Measurements from ENCODE around the gene GSTM4. TPM values are rescaled to one million over a fixed set of nuclear protein-coding genes. Genes with fewer than 3 reads are reported as not detected.

The GSTM4 gene
- polyA plus RNA-seq, 1 donor from 2014 or later, result 0.71 TPM

DNA sequence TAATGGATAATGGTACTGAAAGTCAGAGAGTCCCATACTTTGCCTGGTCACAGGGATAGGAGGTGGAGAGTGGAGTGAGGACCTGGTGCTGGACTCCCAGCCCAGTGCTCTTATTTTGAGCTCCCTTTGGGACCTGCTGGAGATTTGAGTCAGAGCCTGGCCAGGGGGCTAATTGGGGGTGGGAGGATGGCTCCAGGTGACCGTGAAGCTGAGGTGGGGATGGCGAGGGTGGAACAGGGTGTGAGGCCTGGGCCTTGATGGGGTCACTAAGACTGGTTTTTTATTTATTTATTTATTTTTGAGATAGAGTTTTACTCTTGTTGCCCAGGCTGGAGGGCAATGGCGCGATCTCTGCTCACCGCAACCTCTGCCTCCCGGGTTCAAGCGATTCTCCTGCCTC lies 18.5 kb upstream of the GSTM4 start:
- Histone ChIP-seq H2AFZ (ENCODE audit: low read depth, low read length) (no peak overlapping the region), H3K9me3 (ENCODE audit: low read length) (no peaks in the 10 kb centered on the region), H3K9ac (ENCODE audit: low read length) (no peak overlapping the region), H3K9me2 (ENCODE audit: insufficient read depth, low read length) (no peaks in the 10 kb centered on the region), H3K4me3 (ENCODE audit: low read length) (no peak overlapping the region), H3K27ac (ENCODE audit: low read length) (no peak overlapping the region), H3K79me2 (replicated peaks; ENCODE audit: insufficient read depth, low read length) (no peaks in the 10 kb centered on the region), H3F3A (ENCODE audit: insufficient read depth, low read length, poor library complexity, severe bottlenecking) (no peaks in the 10 kb centered on the region), H4K20me1 (ENCODE audit: insufficient read depth) (no peaks in the 10 kb centered on the region), H3K4me2 (ENCODE audit: low read length) (no peak overlapping the region), H3K36me3 (ENCODE audit: insufficient read depth, low read length) (no peaks in the 10 kb centered on the region), H3K27me3 (ENCODE audit: insufficient read depth, low read depth, low read length) (no peaks in the 10 kb centered on the region)
- TF ChIP-seq SMC3 (conservative IDR thresholded peaks at IDR 0.05; ENCODE audit: poor library complexity) (no peak), MXI1 (conservative IDR thresholded peaks at IDR 0.05; ENCODE audit: poor library complexity, severe bottlenecking) (no peak), RAD21 (conservative IDR thresholded peaks at IDR 0.05) (no peak), TAF1 (IDR thresholded peaks at IDR 0.05; ENCODE audit: low read depth) (no peak)
- TF ChIP-seq, protein P1, sequence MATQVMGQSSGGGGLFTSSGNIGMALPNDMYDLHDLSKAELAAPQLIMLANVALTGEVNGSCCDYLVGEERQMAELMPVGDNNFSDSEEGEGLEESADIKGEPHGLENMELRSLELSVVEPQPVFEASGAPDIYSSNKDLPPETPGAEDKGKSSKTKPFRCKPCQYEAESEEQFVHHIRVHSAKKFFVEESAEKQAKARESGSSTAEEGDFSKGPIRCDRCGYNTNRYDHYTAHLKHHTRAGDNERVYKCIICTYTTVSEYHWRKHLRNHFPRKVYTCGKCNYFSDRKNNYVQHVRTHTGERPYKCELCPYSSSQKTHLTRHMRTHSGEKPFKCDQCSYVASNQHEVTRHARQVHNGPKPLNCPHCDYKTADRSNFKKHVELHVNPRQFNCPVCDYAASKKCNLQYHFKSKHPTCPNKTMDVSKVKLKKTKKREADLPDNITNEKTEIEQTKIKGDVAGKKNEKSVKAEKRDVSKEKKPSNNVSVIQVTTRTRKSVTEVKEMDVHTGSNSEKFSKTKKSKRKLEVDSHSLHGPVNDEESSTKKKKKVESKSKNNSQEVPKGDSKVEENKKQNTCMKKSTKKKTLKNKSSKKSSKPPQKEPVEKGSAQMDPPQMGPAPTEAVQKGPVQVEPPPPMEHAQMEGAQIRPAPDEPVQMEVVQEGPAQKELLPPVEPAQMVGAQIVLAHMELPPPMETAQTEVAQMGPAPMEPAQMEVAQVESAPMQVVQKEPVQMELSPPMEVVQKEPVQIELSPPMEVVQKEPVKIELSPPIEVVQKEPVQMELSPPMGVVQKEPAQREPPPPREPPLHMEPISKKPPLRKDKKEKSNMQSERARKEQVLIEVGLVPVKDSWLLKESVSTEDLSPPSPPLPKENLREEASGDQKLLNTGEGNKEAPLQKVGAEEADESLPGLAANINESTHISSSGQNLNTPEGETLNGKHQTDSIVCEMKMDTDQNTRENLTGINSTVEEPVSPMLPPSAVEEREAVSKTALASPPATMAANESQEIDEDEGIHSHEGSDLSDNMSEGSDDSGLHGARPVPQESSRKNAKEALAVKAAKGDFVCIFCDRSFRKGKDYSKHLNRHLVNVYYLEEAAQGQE (IDR thresholded peaks at IDR 0.05; ENCODE audit: borderline replicate concordance), result no peak

DNA sequence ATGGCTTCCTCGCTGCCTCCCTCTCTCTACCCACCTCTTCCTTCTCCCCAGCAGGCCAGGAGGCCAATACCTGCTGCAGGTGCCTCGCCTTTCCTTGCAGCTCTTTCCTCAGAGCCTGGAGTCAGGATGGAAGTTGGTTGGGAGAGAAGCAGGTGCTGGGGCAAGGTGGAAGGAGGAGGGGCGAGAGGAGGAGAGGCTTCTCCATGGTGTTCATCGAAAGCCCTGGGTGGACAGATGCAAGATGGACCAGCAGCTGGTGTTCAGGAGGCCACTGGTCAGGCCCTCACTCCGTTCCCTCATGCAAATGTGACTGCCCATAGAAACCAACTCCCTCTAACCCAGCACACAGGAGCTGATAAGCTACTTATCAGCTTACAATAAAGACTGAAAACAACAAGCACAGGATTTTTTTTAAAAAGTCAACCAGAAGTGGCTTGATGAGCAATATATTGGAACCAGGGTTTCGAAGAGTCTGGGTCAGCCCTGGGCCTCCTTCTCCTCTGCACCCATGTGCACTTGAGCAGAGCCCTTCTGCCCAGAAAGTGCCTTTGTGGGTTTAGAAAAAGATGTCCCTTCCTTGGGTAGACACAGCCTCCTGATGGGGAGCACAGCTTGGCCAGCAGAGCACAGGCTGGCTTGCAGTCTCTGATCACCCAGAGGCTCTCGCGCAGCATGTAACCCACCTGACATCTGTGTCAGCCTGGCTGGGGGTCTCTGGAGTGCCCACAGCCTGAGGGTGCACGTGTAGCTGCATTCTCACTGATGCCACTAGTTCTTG lies 16.6 kb upstream of the GSTM4 start:
- no peak overlapping the region for H3K27ac ChIP-seq (ENCODE audit: low read length)
- no peaks in the 10 kb centered on the region for H3K36me3 ChIP-seq (ENCODE audit: insufficient read depth, low read length)
- no peaks in the 10 kb centered on the region for H3K79me2 ChIP-seq (replicated peaks; ENCODE audit: insufficient read depth, low read length)
- H2AFZ ChIP-seq (ENCODE audit: low read depth, low read length), result no peak overlapping the region
- H4K20me1 ChIP-seq (ENCODE audit: insufficient read depth), result no peaks in the 10 kb centered on the region
- H3K27me3 ChIP-seq (ENCODE audit: insufficient read depth, low read depth, low read length), result no peaks in the 10 kb centered on the region
- H3K4me3 ChIP-seq (ENCODE audit: low read length), result no peak overlapping the region
- no peaks in the 10 kb centered on the region for H3F3A ChIP-seq (ENCODE audit: insufficient read depth, low read length, poor library complexity, severe bottlenecking)
- no peak overlapping the region for H3K9ac ChIP-seq (ENCODE audit: low read length)
- TF ChIP-seq RAD21 (conservative IDR thresholded peaks at IDR 0.05), result no peak
- no peak for TF ChIP-seq POLR2AphosphoS5 (IDR thresholded peaks at IDR 0.05)
- no peak for TF ChIP-seq EZH2 (IDR thresholded peaks at IDR 0.05; ENCODE audit: borderline replicate concordance, insufficient read depth, low read length, poor library complexity, severe bottlenecking)
- no peak for TF ChIP-seq EP300 (conservative IDR thresholded peaks at IDR 0.05; ENCODE audit: poor library complexity, severe bottlenecking)
- no peaks in the 10 kb centered on the region for H3K9me2 ChIP-seq (ENCODE audit: insufficient read depth, low read length)
- no peaks in the 10 kb centered on the region for H3K9me3 ChIP-seq (ENCODE audit: low read length)
- H3K4me2 ChIP-seq (ENCODE audit: low read length), result no peak overlapping the region

DNA sequence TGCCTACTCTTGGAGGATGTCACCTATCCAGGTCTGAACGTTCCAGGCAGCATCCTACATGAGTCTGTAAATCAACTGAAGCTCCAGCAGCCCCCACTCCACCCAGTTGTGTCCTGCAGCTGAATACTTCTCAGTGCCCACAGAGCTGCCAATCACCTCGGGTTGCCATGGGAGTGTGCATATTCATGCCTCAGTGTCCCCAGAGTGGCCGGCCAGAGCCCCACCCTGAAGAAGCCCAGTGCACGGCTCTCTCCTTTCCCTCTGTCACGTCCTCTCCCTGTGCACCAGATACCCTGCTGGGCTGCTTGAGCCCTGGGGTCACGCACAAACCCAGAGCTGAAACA lies 16.1 kb upstream of the GSTM4 start:
- Histone ChIP-seq H2AFZ (ENCODE audit: low read depth, low read length) (no peak overlapping the region), H3K79me2 (replicated peaks; ENCODE audit: insufficient read depth, low read length) (no peaks in the 10 kb centered on the region), H3F3A (ENCODE audit: insufficient read depth, low read length, poor library complexity, severe bottlenecking) (no peaks in the 10 kb centered on the region)

More for the DNA sequence above, 16.1 kb upstream of the GSTM4 start:
- TF ChIP-seq EP300 (conservative IDR thresholded peaks at IDR 0.05; ENCODE audit: poor library complexity, severe bottlenecking) (no peak), TAF1 (IDR thresholded peaks at IDR 0.05; ENCODE audit: low read depth) (no peak), SMC3 (conservative IDR thresholded peaks at IDR 0.05; ENCODE audit: poor library complexity) (no peak), EZH2 (IDR thresholded peaks at IDR 0.05; ENCODE audit: borderline replicate concordance, insufficient read depth, low read length, poor library complexity, severe bottlenecking) (no peak), RAD21 (conservative IDR thresholded peaks at IDR 0.05) (no peak), POLR2AphosphoS5 (IDR thresholded peaks at IDR 0.05) (no peak), MXI1 (conservative IDR thresholded peaks at IDR 0.05; ENCODE audit: poor library complexity, severe bottlenecking) (no peak)
- TF ChIP-seq, protein P1 (IDR thresholded peaks at IDR 0.05; ENCODE audit: borderline replicate concordance), result no peak
- TF ChIP-seq, protein P2, sequence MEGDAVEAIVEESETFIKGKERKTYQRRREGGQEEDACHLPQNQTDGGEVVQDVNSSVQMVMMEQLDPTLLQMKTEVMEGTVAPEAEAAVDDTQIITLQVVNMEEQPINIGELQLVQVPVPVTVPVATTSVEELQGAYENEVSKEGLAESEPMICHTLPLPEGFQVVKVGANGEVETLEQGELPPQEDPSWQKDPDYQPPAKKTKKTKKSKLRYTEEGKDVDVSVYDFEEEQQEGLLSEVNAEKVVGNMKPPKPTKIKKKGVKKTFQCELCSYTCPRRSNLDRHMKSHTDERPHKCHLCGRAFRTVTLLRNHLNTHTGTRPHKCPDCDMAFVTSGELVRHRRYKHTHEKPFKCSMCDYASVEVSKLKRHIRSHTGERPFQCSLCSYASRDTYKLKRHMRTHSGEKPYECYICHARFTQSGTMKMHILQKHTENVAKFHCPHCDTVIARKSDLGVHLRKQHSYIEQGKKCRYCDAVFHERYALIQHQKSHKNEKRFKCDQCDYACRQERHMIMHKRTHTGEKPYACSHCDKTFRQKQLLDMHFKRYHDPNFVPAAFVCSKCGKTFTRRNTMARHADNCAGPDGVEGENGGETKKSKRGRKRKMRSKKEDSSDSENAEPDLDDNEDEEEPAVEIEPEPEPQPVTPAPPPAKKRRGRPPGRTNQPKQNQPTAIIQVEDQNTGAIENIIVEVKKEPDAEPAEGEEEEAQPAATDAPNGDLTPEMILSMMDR (IDR thresholded peaks at IDR 0.05; ENCODE audit: poor library complexity, severe bottlenecking), result no peak
- Histone ChIP-seq H4K20me1 (ENCODE audit: insufficient read depth) (no peaks in the 10 kb centered on the region), H3K4me3 (ENCODE audit: low read length) (no peak overlapping the region), H3K27me3 (ENCODE audit: insufficient read depth, low read depth, low read length) (no peaks in the 10 kb centered on the region), H3K9ac (ENCODE audit: low read length) (no peak overlapping the region), H3K36me3 (ENCODE audit: insufficient read depth, low read length) (no peaks in the 10 kb centered on the region), H3K9me3 (ENCODE audit: low read length) (no peaks in the 10 kb centered on the region), H3K9me2 (ENCODE audit: insufficient read depth, low read length) (no peaks in the 10 kb centered on the region), H3K4me2 (ENCODE audit: low read length) (no peak overlapping the region), H3K27ac (ENCODE audit: low read length) (no peak overlapping the region)
